B cell (primary cell): ENCODE results near the gene TMEM144. TPM values are rescaled to one million over a fixed set of nuclear protein-coding genes. Genes with fewer than 3 reads are reported as not detected.

Experiments used
- ATAC-seq: fragments of 200-7000 bp; cut with Tn5 transposase; one replicate; pipeline ENCODE4 v1.10.0; 2021; ENCODE audit warnings: low read depth, mild to moderate bottlenecking, moderate number of reproducible peaks, moderate library complexity
- CTCF ChIA-PET: fragments of 350-600 bp; sonication (Branson Sonifier 250); formaldehyde crosslinking; loops from one replicate; lab custom pipeline; 2021; ENCODE audit warnings: antibody characterized with exemption, inconsistent platforms; lab: Charles Lee
- POLR2A ChIA-PET: fragments of 350-600 bp; sonication (Branson Sonifier 250); formaldehyde crosslinking; loops from one replicate; lab custom pipeline; 2021; ENCODE audit warnings: antibody characterized with exemption; lab: Charles Lee
- DNase-seq: peaks from one replicate; pipeline ENCODE4 v3.0.0; 2013
- H2AFZ ChIP-seq: 2 replicates; pipeline ENCODE4 v1.6.1; 2012; ENCODE audit warnings: mild to moderate bottlenecking, low read depth, low read length; ENCODE audit not compliant: insufficient read depth, poor library complexity, severe bottlenecking
- H3K27ac ChIP-seq, 2 donors: 1 replicate in 1 of 2; 2 replicates in 1 of 2; pipeline ENCODE4 v1.5.1; 2012 to 2013; ENCODE audit warnings: low read length in 2 of 2, mild to moderate bottlenecking in 2 of 2, moderate library complexity in 1 of 2
- H3K27me3 ChIP-seq, 4 experiments: fragments of 200-600 bp in 1 of 4; sonication (generic) in 1 of 4; replicated peaks in 1 of 4; 1 replicate in 2 of 4; 2 replicates in 2 of 4; pipeline versions ENCODE4 v1.6.1 to v1.7.0; 2013 to 2016; ENCODE audit warnings: low read length in 3 of 4, mild to moderate bottlenecking in 2 of 4, mixed read lengths in 1 of 4, moderate library complexity in 1 of 4; ENCODE audit not compliant: insufficient read depth in 4 of 4, control insufficient read depth in 3 of 4; ENCODE audit errors: control extremely low read depth in 1 of 4
- H3K36me3 ChIP-seq, 2 experiments: replicated peaks in 1 of 2; 1 replicate in 1 of 2; 2 replicates in 1 of 2; pipeline versions ENCODE4 v1.6.1 to v1.7.1; 2013; ENCODE audit warnings: low read length in 1 of 2; ENCODE audit not compliant: insufficient read depth in 2 of 2, control insufficient read depth in 1 of 2; ENCODE audit errors: control extremely low read depth in 1 of 2, extremely low read depth in 1 of 2
- H3K4me1 ChIP-seq, 2 donors: fragments of 200-600 bp in 1 of 2; sonication (generic) in 1 of 2; 1 replicate in 1 of 2; 2 replicates in 1 of 2; pipeline versions ENCODE4 v1.5.1 to v1.6.1; 2013 to 2017; ENCODE audit warnings: low read length in 2 of 2; ENCODE audit not compliant: control insufficient read depth in 2 of 2, insufficient read depth in 2 of 2
- H3K4me2 ChIP-seq: replicated peaks from 2 replicates; pipeline ENCODE3; 2012; ENCODE audit warnings: mild to moderate bottlenecking, low read depth, low read length; ENCODE audit not compliant: poor library complexity, severe bottlenecking
- H3K4me3 ChIP-seq, 5 experiments: fragments of 200-600 bp in 1 of 5; sonication (generic) in 1 of 5; 1 replicate in 3 of 5; 2 replicates in 2 of 5; pipeline versions ENCODE4 v1.5.1 to v1.7.0; 2011 to 2016; ENCODE audit warnings: low read length in 4 of 5, mild to moderate bottlenecking in 4 of 5, low read depth in 2 of 5, control low read depth in 1 of 5, moderate library complexity in 1 of 5; ENCODE audit not compliant: insufficient read depth in 1 of 5; ENCODE audit errors: control extremely low read depth in 1 of 5, extremely low read depth in 1 of 5
- H3K79me2 ChIP-seq: fragments of 200-600 bp; sonication (generic); one replicate; pipeline ENCODE4 v1.6.0; 2016; ENCODE audit warnings: low read length; ENCODE audit not compliant: control insufficient read depth, insufficient read depth
- H3K9ac ChIP-seq: fragments of 200-600 bp; sonication (generic); 2 replicates; pipeline ENCODE4 v1.6.1; 2017; ENCODE audit warnings: mild to moderate bottlenecking, low read length, moderate library complexity
- H3K9me3 ChIP-seq, 3 donors: one replicate each; pipeline versions ENCODE4 v1.6.1 to v1.7.1; 2013; ENCODE audit warnings: low read length in 2 of 3; ENCODE audit not compliant: control insufficient read depth in 2 of 3, insufficient read depth in 1 of 3; ENCODE audit errors: control extremely low read depth in 1 of 3
- H4K20me1 ChIP-seq: 2 replicates; pipeline ENCODE4 v1.6.0; 2012; ENCODE audit warnings: mild to moderate bottlenecking, low read length; ENCODE audit not compliant: insufficient read depth, control insufficient read depth, poor library complexity, severe bottlenecking
- H3K27ac Mint-ChIP-seq: one replicate; pipeline ENCODE4 v1.8.0; 2021; ENCODE audit warnings: mixed read lengths
- H3K27me3 Mint-ChIP-seq: one replicate; pipeline ENCODE4 v1.8.0; 2021; ENCODE audit warnings: mixed read lengths
- H3K4me1 Mint-ChIP-seq: one replicate; pipeline ENCODE4 v1.8.0; 2021; ENCODE audit warnings: mixed read lengths
- H3K4me3 Mint-ChIP-seq: one replicate; pipeline ENCODE4 v1.8.0; 2021; ENCODE audit warnings: mixed read lengths
- H3K9me3 Mint-ChIP-seq: one replicate; pipeline ENCODE4 v1.8.0; 2022; ENCODE audit warnings: mixed read lengths; ENCODE audit not compliant: insufficient read depth
- CTCF ChIP-seq: fragments of 200-600 bp; IDR thresholded peaks from one replicate; pipeline ENCODE4 v1.8.0; 2022; ENCODE audit warnings: antibody characterized with exemption, mild to moderate bottlenecking
- EZH2 ChIP-seq: IDR thresholded peaks from 2 replicates; pipeline ENCODE4 v1.6.1; 2012; ENCODE audit warnings: borderline replicate concordance, low read depth, mild to moderate bottlenecking, moderate library complexity, low read length; ENCODE audit not compliant: insufficient read depth, poor library complexity, severe bottlenecking
- WGBS: methylation state at CpG from one replicate; pipeline ENCODE4 v1.1.5; 2013; ENCODE audit warnings: missing lambda C conversion rate; ENCODE audit not compliant: insufficient coverage; 5-methylcytosine and 5-hydroxymethylcytosine counted together
- intact Hi-C: fragments of 100-400 bp; cut with micrococcal nuclease; formaldehyde crosslinking; loops from one replicate; pipeline ENCODE4 v1.10.0; 2022
- polyA plus RNA-seq: library from polyadenylated mRNA; depleted of rRNA; stranded (reverse); fragments of >200 nt; gene quantifications from 2 replicates; pipeline ENCODE4 v1.2.3, GENCODE V29; 2012
- total RNA-seq, 2 donors: library from RNA; stranded (reverse); fragments of 120-200 nt in 1 of 2; gene quantifications; 1 replicate in 1 of 2; 2 replicates in 1 of 2; pipeline versions ENCODE4 v1.2.3 to v1.2.4, GENCODE V29; 2013 to 2022

The TMEM144 gene
- total and polyA plus RNA-seq, 2 donors (not counting 1 experiment from before 2014, with no cell fraction given), result 0.06 to 0.07 TPM

- no peak for TF ChIP-seq CTCF
- TF ChIP-seq EZH2, result no peak
- H3K27me3 Mint-ChIP-seq, result peaks cover 20% of the 10 kb centered on the region
- 8% methylated on average over 38 of the region's 42 CpGs for WGBS
- Histone ChIP-seq H3K4me2 (no peak overlapping the region), H3K4me1 (peaks cover 0 to 5% of the 10 kb centered on the region in 2 donors), H3K79me2 (no peaks in the 10 kb centered on the region), H2AFZ (no peak overlapping the region), H3K9ac (no peak overlapping the region), H4K20me1 (no peaks in the 10 kb centered on the region), H3K4me3 (no peak overlapping the region), H3K27ac (no peak overlapping the region), H3K27me3 (peaks cover 0 to 20% (median 9%) of the 10 kb centered on the region in 4 experiments), H3K9me3 (peaks cover 0 to 6% (median 0%) of the 10 kb centered on the region in 3 donors), H3K36me3 (no peaks in the 10 kb centered on the region)
- CTCF ChIA-PET, result no interaction called here
- POLR2A ChIA-PET, result no interaction called here
- no peaks in the 10 kb centered on the region for H3K9me3 Mint-ChIP-seq
- peaks cover 3% of the 10 kb centered on the region for H3K4me1 Mint-ChIP-seq
- ATAC-seq (no peak), DNase-seq (no peak)
- no peak overlapping the region for H3K4me3 Mint-ChIP-seq
- no peak overlapping the region for H3K27ac Mint-ChIP-seq
- intact Hi-C loops, result no loop called here
Measured at GRCh38 chr4:158170691-158171561, 39.4 kb upstream of the TMEM144 start.
